ENCODE data around the gene SLIT3.

DNA sequence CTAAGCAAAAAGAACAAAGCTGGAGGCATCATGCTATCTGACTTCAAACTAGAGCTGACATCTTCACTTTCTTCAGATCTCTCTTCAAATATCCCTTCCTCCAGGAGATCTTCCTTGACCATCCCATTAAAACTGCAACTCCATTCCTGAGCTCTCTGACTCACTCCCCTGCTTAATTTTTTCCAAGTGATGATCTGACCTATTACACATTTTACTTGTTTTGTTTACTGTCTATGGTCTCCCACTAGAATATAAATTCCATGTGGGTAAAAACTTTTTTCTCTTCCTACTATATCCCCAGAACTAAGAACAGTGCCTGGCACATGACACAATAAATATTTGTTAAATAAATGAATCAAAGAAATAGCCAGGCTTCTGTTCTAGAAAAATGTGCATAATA is 87.5 kb downstream of the SLIT3 start:
- TF ChIP-seq, protein P1, sequence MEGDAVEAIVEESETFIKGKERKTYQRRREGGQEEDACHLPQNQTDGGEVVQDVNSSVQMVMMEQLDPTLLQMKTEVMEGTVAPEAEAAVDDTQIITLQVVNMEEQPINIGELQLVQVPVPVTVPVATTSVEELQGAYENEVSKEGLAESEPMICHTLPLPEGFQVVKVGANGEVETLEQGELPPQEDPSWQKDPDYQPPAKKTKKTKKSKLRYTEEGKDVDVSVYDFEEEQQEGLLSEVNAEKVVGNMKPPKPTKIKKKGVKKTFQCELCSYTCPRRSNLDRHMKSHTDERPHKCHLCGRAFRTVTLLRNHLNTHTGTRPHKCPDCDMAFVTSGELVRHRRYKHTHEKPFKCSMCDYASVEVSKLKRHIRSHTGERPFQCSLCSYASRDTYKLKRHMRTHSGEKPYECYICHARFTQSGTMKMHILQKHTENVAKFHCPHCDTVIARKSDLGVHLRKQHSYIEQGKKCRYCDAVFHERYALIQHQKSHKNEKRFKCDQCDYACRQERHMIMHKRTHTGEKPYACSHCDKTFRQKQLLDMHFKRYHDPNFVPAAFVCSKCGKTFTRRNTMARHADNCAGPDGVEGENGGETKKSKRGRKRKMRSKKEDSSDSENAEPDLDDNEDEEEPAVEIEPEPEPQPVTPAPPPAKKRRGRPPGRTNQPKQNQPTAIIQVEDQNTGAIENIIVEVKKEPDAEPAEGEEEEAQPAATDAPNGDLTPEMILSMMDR (IDR thresholded peaks at IDR 0.05), result no peak
- no peak for TF ChIP-seq POLR2A (IDR thresholded peaks at IDR 0.05)
